ENCODE data around the gene OPHN1. TPM values are rescaled to one million over a fixed set of nuclear protein-coding genes. Genes with fewer than 3 reads are reported as not detected.

Gene OPHN1
- total RNA-seq, 1 donor from 2014 or later, result 7.8 TPM

DNA sequence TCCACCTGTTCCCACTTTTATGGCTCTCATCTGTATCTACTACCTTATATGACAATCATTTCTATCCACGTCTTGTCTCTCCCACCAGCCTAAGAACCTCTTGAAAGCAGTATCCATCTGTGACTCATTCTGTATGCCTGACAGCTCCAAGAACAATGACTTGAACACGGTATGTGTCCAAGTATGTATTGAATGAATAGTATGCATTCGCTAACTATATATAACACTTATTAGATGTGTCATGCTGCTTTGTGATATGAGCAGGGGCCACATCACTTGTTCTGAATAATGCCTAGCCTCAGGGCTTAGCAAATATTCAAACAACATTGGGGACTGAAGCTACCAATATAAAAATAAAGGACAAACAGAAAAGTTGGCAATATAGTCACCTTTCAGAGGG lies 4.9 kb downstream of the OPHN1 start:
- Mint-ChIP-seq H3K27me3 (ENCODE audit: unreplicated experiment) (no peaks in the 10 kb centered on the region), H3K4me1 (ENCODE audit: low read depth, unreplicated experiment) (peaks cover 3% of the 10 kb centered on the region), H3K27ac (ENCODE audit: unreplicated experiment) (no peak overlapping the region), H3K9me3 (ENCODE audit: unreplicated experiment) (no peaks in the 10 kb centered on the region), H3K4me3 (ENCODE audit: unreplicated experiment) (no peak overlapping the region), H3K36me3 (ENCODE audit: unreplicated experiment) (no peaks in the 10 kb centered on the region)
- no peak for DNase-seq
- TF ChIP-seq, protein P1, sequence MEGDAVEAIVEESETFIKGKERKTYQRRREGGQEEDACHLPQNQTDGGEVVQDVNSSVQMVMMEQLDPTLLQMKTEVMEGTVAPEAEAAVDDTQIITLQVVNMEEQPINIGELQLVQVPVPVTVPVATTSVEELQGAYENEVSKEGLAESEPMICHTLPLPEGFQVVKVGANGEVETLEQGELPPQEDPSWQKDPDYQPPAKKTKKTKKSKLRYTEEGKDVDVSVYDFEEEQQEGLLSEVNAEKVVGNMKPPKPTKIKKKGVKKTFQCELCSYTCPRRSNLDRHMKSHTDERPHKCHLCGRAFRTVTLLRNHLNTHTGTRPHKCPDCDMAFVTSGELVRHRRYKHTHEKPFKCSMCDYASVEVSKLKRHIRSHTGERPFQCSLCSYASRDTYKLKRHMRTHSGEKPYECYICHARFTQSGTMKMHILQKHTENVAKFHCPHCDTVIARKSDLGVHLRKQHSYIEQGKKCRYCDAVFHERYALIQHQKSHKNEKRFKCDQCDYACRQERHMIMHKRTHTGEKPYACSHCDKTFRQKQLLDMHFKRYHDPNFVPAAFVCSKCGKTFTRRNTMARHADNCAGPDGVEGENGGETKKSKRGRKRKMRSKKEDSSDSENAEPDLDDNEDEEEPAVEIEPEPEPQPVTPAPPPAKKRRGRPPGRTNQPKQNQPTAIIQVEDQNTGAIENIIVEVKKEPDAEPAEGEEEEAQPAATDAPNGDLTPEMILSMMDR (IDR thresholded peaks at IDR 0.05; ENCODE audit: partially characterized antibody, unreplicated experiment), result no peak

- no peak overlapping the region for H3K4me3 Mint-ChIP-seq (ENCODE audit: unreplicated experiment)
- no peak for DNase-seq
- TF ChIP-seq, protein P1 (IDR thresholded peaks at IDR 0.05; ENCODE audit: partially characterized antibody, unreplicated experiment), result no peak
- H3K36me3 Mint-ChIP-seq (ENCODE audit: unreplicated experiment), result no peaks in the 10 kb centered on the region
- no peak overlapping the region for H3K27ac Mint-ChIP-seq (ENCODE audit: unreplicated experiment)
- H3K9me3 Mint-ChIP-seq (ENCODE audit: unreplicated experiment), result no peaks in the 10 kb centered on the region
- no peaks in the 10 kb centered on the region for H3K27me3 Mint-ChIP-seq (ENCODE audit: unreplicated experiment)
- no peaks in the 10 kb centered on the region for H3K4me1 Mint-ChIP-seq (ENCODE audit: low read depth, unreplicated experiment)
These were observed 8.6 kb downstream of the OPHN1 start for GRCh38 chrX:68424719-68425118.

DNA sequence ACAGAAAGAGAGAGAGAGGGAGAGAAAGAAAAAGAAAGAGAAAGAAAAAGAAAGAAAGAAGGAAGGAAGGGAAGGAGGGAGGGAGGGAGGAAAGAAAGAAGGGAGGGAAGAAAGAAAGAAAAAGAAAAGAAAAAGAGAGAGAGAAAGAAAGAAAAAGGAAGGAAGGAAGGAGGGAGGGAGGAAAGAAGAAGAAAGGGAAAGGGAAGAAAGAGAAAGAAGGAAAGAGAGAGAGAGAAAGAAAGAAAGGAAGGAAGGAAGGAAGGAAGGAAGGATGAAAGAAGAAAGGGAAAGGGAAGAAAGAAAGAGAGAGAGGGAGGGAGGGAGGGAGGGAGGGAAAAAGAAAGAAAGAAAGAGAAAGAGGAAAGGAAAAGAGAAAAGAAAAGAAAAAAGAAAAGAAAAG lies 10.8 kb downstream of the OPHN1 start:
- TF ChIP-seq, protein P1 (IDR thresholded peaks at IDR 0.05; ENCODE audit: partially characterized antibody, unreplicated experiment), result no peak
- Mint-ChIP-seq H3K36me3 (ENCODE audit: unreplicated experiment) (no peaks in the 10 kb centered on the region), H3K9me3 (ENCODE audit: unreplicated experiment) (no peaks in the 10 kb centered on the region), H3K4me3 (ENCODE audit: unreplicated experiment) (no peak overlapping the region), H3K4me1 (ENCODE audit: low read depth, unreplicated experiment) (no peaks in the 10 kb centered on the region), H3K27me3 (ENCODE audit: unreplicated experiment) (no peaks in the 10 kb centered on the region), H3K27ac (ENCODE audit: unreplicated experiment) (no peak overlapping the region)
- no peak for DNase-seq

GRCh38 chrX:68421636-68422035 lies 11.7 kb downstream of the OPHN1 start:
- Mint-ChIP-seq H3K27me3 (ENCODE audit: unreplicated experiment) (no peaks in the 10 kb centered on the region), H3K4me1 (ENCODE audit: low read depth, unreplicated experiment) (no peaks in the 10 kb centered on the region), H3K36me3 (ENCODE audit: unreplicated experiment) (no peaks in the 10 kb centered on the region), H3K9me3 (ENCODE audit: unreplicated experiment) (no peaks in the 10 kb centered on the region), H3K4me3 (ENCODE audit: unreplicated experiment) (no peak overlapping the region), H3K27ac (ENCODE audit: unreplicated experiment) (no peak overlapping the region)
- DNase-seq, result no peak
- TF ChIP-seq, protein P1 (IDR thresholded peaks at IDR 0.05; ENCODE audit: partially characterized antibody, unreplicated experiment), result no peak

DNA sequence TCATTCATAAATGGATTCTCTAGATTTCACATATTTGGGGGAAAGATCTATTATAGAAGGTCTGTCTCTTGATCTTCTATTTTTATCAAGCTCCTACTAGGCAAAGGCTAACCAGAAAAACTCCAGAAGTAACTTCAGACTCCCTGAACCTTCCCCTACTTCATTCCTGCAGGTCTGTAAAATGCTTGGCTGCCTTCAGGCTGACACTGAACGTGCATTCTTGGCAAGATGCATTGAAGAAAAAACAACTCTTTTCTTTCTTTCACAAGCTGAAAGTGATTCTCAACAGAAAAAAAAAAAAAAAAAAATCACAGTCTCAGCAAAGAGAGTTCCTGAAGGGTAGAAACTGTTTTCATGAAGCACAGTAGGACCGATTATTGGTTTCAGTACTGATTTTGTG lies 12.7 kb downstream of the OPHN1 start:
- Mint-ChIP-seq H3K36me3 (ENCODE audit: unreplicated experiment) (no peaks in the 10 kb centered on the region), H3K4me1 (ENCODE audit: low read depth, unreplicated experiment) (no peaks in the 10 kb centered on the region), H3K4me3 (ENCODE audit: unreplicated experiment) (no peak overlapping the region), H3K27ac (ENCODE audit: unreplicated experiment) (no peak overlapping the region), H3K27me3 (ENCODE audit: unreplicated experiment) (no peaks in the 10 kb centered on the region), H3K9me3 (ENCODE audit: unreplicated experiment) (no peaks in the 10 kb centered on the region)
- TF ChIP-seq, protein P1 (IDR thresholded peaks at IDR 0.05; ENCODE audit: partially characterized antibody, unreplicated experiment), result no peak
- DNase-seq, result no peak
